Muscle layer of colon (tissue), 2 donors: Measurements from ENCODE around the gene ZNFX1.

ENCODE experiments used
- H3K27ac ChIP-seq: one replicate; pipeline ENCODE4 v1.7.0; 2013; ENCODE audit warnings: low read depth, mild to moderate bottlenecking, low read length, moderate library complexity
- H3K27me3 ChIP-seq, 2 donors: one replicate each; pipeline ENCODE4 v1.7.0; 2013; ENCODE audit warnings: low read length in 2 of 2, mild to moderate bottlenecking in 2 of 2; ENCODE audit not compliant: insufficient read depth in 2 of 2, control insufficient read depth in 1 of 2
- H3K36me3 ChIP-seq: one replicate; pipeline ENCODE4 v1.7.0; 2013; ENCODE audit warnings: mild to moderate bottlenecking, low read length; ENCODE audit not compliant: insufficient read depth
- H3K4me1 ChIP-seq: one replicate; pipeline ENCODE4 v1.7.0; 2013; ENCODE audit warnings: mild to moderate bottlenecking, low read length; ENCODE audit not compliant: insufficient read depth
- H3K4me3 ChIP-seq, 2 donors: one replicate each; pipeline ENCODE4 v1.7.0; 2013; ENCODE audit warnings: low read length in 2 of 2, low read depth in 1 of 2, mild to moderate bottlenecking in 1 of 2, moderate library complexity in 1 of 2
- H3K9ac ChIP-seq: one replicate; pipeline ENCODE4 v1.7.0; 2013; ENCODE audit warnings: low read length
- H3K9me3 ChIP-seq: one replicate; pipeline ENCODE4 v1.7.0; 2013; ENCODE audit warnings: mild to moderate bottlenecking, low read length
- donor health status: abdominal sarcoma.
- donor health status: Adenocarcinoma of cecum.

ZNFX1 gene

GRCh38 chr20:49290608-49291191, 12.8 kb upstream of the ZNFX1 start:
- Histone ChIP-seq H3K4me3 (no peak overlapping the region), H3K9me3 (peaks cover 15% of the 10 kb centered on the region), H3K4me1 (no peaks in the 10 kb centered on the region), H3K27ac (no peak overlapping the region), H3K36me3 (peaks cover 64% of the 10 kb centered on the region), H3K9ac (no peak overlapping the region), H3K27me3 (no peaks in the 10 kb centered on the region)

DNA sequence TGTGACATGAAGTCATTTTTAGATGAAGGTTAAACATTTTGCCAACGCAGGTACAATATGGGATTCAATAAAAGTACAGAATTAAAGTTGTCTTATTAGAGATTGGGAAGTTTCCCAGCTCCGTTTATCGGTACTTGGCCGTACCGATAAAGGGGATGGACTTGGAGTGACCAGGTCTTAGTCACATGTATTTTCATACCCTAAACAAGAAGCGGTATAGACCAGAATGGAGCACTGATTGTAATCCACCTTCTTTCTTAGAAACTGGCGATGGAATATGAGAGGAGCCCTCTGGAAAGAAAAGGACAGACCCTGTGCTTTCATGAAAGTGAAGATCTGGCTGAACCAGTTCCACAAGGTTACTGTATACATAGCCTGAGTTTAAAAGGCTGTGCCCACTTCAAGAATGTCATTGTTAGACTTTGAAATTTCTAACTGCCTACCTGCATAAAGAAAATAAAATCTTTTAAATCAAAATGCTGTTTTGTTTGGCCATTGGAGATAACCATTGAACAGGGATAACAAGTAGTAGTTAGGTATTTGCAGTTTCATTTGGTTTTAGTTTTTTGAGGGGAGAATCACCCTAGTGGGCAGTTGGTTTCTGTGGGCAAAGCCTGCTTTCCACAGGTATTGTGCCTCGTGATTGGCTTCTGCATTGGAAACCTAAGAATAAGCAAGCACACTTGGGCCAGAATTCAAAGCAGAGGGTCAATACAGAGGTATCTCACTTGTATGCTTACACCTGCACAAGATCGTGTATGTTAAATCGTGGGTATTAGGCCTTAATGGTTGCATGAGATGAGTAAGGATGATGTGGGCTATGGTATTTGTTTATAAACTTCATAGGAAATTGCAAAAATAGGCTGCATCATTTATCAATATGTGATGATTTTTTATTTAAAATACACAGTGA, 11.2 kb upstream of the ZNFX1 start:
- H3K36me3 ChIP-seq: peaks cover 71% of the 10 kb centered on the region
- H3K9ac ChIP-seq: no peak overlapping the region
- peaks cover 16% of the 10 kb centered on the region for H3K9me3 ChIP-seq
- no peaks in the 10 kb centered on the region for H3K4me1 ChIP-seq
- no peak overlapping the region for H3K4me3 ChIP-seq
- H3K27ac ChIP-seq: no peak overlapping the region
- no peaks in the 10 kb centered on the region for H3K27me3 ChIP-seq

- no peak overlapping the region for H3K27ac ChIP-seq
- no peaks in the 10 kb centered on the region for H3K4me1 ChIP-seq
Observed at GRCh38 chr20:49288250-49288751, 10.4 kb upstream of the ZNFX1 start.

DNA sequence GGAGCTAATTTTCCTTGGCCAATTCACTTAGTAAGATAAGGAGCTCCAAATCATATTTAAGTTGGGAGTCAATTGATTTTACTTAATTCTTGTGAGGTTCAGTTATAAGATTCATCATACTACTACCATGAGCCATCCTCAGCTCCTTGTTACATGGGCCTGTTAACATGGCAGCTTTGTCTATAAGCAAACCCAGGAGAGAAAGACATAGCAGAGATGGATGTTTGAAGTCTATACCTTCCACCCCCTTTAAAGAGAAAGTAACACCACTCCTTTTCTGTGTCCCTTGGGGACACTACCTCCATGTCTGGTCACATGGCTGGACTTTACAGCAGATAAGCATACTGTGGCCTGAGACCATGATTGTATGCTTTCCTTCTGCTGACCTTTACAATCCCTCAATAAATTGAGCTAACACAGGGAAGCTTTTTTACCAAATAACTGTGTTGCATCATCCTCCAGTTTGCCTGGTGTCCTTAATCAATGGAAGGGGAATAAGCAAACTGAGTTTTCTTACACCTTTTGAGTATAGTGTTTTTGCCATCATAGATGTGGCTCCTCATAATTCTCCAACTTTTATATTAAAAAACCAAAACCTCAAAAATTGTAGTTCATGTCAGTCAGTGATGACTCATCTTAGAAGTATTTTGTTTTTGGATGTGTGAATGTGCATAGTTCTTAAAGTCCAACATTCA, 9.8 kb upstream of the ZNFX1 start:
- Histone ChIP-seq H3K9ac (no peak overlapping the region), H3K9me3 (peaks cover 16% of the 10 kb centered on the region), H3K36me3 (peaks cover 84% of the 10 kb centered on the region), H3K4me3 (no peak overlapping the region), H3K27ac (no peak overlapping the region), H3K27me3 (no peaks in the 10 kb centered on the region), H3K4me1 (peaks cover 5% of the 10 kb centered on the region)

More at GRCh38 chr20:49288250-49288751, 10.4 kb upstream of the ZNFX1 start:
- Histone ChIP-seq H3K9ac (no peak overlapping the region), H3K27me3 (no peaks in the 10 kb centered on the region), H3K9me3 (peaks cover 16% of the 10 kb centered on the region), H3K4me3 (no peak overlapping the region), H3K36me3 (peaks cover 78% of the 10 kb centered on the region)

- Histone ChIP-seq H3K27ac (no peak overlapping the region), H3K9ac (no peak overlapping the region), H3K27me3 (no peaks in the 10 kb centered on the region), H3K4me3 (no peak overlapping the region), H3K4me1 (peaks cover 8% of the 10 kb centered on the region), H3K36me3 (peaks cover 92% of the 10 kb centered on the region), H3K9me3 (peaks cover 16% of the 10 kb centered on the region)
Observed at GRCh38 chr20:49286689-49287551, 9.1 kb upstream of the ZNFX1 start.

DNA sequence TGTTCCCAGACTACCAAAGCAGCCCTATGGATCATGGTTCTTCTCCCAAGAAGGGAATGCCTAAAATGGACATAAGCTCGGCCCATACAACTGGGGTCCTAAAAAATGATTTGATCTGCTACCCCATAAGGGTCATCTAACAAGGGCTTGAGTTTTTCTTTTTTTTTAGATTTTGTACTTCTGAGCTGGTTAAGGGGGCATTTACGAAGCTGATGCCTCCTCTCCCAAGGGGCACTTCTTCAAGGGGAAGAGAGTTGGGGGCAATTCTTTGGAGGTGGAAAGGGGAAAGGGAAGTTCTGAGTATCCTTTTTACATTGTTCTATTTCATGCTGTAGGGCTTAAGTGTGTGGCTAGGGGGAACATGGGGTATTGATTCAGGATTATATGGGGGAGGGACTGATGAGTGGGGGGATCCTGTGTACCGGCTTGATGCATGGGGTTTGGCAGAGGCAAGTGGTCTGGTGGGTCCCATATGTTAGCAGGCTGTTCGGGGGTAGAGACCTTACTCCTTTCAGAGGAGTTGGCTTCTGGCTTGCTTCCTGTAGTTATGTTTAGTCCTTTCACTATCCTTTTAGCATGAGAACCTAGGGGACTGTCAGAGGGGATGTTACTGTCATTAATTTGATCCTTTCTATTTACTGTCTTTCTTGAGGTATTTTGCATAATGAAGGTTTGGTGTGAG, 8.1 kb upstream of the ZNFX1 start:
- Histone ChIP-seq H3K9me3 (peaks cover 19% of the 10 kb centered on the region), H3K27ac (no peak overlapping the region), H3K9ac (no peak overlapping the region), H3K27me3 (no peaks in the 10 kb centered on the region), H3K4me1 (peaks cover 16% of the 10 kb centered on the region), H3K4me3 (no peak overlapping the region), H3K36me3 (peaks cover 96% of the 10 kb centered on the region)

DNA sequence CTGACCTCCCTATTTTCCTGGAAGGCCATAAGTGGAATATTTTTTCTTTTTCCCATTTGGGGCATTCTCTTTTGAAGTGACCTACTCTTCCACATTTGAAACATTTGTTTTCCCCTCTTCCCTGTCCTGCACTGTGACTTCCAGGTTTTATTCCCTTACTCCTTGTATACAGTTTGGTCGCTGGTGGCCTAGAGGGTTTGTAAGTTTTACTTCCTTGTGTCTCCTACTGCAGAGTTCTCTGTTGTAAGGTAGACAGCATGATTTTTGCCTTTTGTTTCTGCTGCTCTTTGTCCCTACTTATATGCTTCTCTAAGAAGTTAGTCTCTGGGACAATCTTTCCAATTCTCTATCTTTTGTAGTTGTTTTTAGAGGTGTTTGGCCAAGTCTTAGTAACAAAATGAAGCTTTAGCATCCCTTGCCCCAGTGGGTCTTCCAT, 7.4 kb upstream of the ZNFX1 start:
- Histone ChIP-seq H3K9ac (no peak overlapping the region), H3K36me3 (peaks cover 96% of the 10 kb centered on the region), H3K4me1 (peaks cover 23% of the 10 kb centered on the region), H3K27ac (no peak overlapping the region), H3K27me3 (no peaks in the 10 kb centered on the region), H3K9me3 (peaks cover 24% of the 10 kb centered on the region), H3K4me3 (no peak overlapping the region)

- no peak overlapping the region for H3K27ac ChIP-seq
- no peak overlapping the region for H3K4me3 ChIP-seq
- H3K27me3 ChIP-seq: no peaks in the 10 kb centered on the region
- H3K36me3 ChIP-seq: peaks cover 96% of the 10 kb centered on the region
- H3K4me1 ChIP-seq: peaks cover 28% of the 10 kb centered on the region
- H3K9ac ChIP-seq: no peak overlapping the region
- H3K9me3 ChIP-seq: peaks cover 24% of the 10 kb centered on the region
Observed at GRCh38 chr20:49284818-49285217, 7.0 kb upstream of the ZNFX1 start.

DNA sequence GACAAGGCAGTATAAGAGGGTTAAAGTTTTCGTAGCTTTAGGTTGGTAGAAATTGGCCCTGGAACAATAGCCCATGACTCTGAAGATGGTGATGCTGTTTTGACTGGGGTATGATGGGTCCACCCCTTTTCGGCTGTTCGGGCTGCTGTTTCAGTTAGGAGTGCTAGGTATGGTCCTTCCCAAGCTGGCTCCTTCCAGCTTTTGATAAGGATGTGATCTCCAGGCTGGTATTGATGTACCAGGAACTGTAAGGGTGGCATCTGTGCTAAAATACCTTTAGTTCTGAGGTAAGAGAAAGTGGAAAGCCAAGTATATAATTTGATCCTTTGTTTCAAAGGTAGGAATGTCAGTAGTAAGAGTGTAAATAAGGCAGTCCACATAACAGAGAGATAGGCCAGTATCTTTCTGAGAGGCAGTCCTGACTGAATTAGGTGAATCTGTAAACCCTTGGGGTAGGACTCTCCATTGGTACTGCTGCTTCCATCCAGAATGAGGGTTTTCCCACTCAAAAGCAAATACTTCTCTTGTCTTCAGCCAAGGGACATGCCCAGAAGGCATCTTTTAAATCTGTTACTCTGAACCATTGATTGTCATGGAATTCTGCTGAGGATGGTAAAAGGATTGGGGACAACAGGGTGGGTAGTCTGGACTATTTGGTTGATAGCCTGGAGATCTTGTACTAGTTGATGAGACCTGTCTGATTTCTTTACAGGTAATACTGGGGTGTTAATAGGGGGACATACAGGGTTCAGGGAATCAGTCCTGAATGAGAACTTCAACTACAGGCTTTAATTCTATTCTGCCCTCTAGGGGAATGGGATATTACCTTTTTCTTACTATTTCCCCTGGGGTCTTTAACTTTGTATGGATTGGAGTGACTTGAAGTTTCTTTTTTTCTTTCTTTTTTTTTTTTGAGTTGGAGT, 6.1 kb upstream of the ZNFX1 start:
- H3K27me3 ChIP-seq: no peaks in the 10 kb centered on the region
- peaks cover 93% of the 10 kb centered on the region for H3K36me3 ChIP-seq
- no peak overlapping the region for H3K9ac ChIP-seq
- peaks cover 24% of the 10 kb centered on the region for H3K9me3 ChIP-seq
- H3K27ac ChIP-seq: no peak overlapping the region
- H3K4me1 ChIP-seq: peaks cover 36% of the 10 kb centered on the region
- no peak overlapping the region for H3K4me3 ChIP-seq
